ENCODE data around the gene CCSER1. TPM values are rescaled to one million over a fixed set of nuclear protein-coding genes. Genes with fewer than 3 reads are reported as not detected.

CCSER1 gene
- total and polyA plus RNA-seq, 2 of the 8 experiments (the other 6 are each of a cell fraction or from before 2014, with no cell fraction given), result 0.26 to 0.84 TPM

DNA sequence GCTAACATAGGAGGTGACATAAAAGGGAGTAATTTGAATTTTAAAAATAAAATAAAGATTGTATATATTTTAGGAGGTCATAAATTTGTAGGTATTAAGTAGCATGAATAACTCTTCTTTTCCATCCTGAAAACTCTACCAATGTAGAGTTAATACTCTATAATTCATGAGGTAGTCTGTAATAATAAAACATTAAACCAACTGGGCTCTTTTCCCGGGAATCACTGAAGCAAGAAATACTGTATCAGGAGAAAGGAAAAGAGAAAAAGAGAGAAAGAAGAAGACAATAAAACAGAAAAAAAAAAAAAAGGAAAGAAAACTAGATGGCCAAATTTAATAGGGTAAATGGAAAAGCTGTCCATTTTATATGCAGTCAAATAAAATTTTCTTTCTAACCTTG is 984.4 kb downstream of the CCSER1 start:
- Histone ChIP-seq H2AK5ac (ENCODE audit: low read depth, low read length) (no peak overlapping the region), H3K79me1 (ENCODE audit: low read depth, low read length) (no peaks in the 10 kb centered on the region), H3K9me3 (ENCODE audit: insufficient read depth in 2 of 2, low read depth in 1 of 2, low read length in 1 of 2) (peaks cover 0 to 6% of the 10 kb centered on the region in 2 experiments; a peak in 2 of 4 replicates), H3K56ac (replicated peaks; ENCODE audit: insufficient read length, low read depth, low read length) (no peak overlapping the region), H2BK5ac (ENCODE audit: low read depth, low read length) (no peak overlapping the region), H2BK120ac (replicated peaks; ENCODE audit: low read depth, low read length) (no peak overlapping the region), H3K36me3 (ENCODE audit: control insufficient read depth in 2 of 4, insufficient read depth in 4 of 4, low read length in 3 of 4) (no peaks in the 10 kb centered on the region), H2BK15ac (ENCODE audit: low read length) (no peak overlapping the region), H3K4ac (replicated peaks; ENCODE audit: insufficient read length, low read depth, low read length) (no peak overlapping the region), H4K5ac (ENCODE audit: insufficient read length, low read depth, low read length) (no peak overlapping the region), H2BK20ac (ENCODE audit: low read length) (no peak overlapping the region), H2AFZ (ENCODE audit: low read length) (no peak overlapping the region), H3K18ac (ENCODE audit: extremely low read depth, low read length) (no peak overlapping the region), H3K23me2 (ENCODE audit: low read depth, low read length) (no peaks in the 10 kb centered on the region), H3K4me3 (ENCODE audit: extremely low read depth in 1 of 4, insufficient read depth in 2 of 4, low read depth in 3 of 4, low read length in 4 of 4) (no peak overlapping the region), H4K20me1 (replicated peaks in 1 of 2; ENCODE audit: control insufficient read depth in 1 of 2, insufficient read depth in 2 of 2, low read length in 2 of 2) (no peaks in the 10 kb centered on the region), H2BK12ac (ENCODE audit: low read depth, low read length) (no peak overlapping the region), H4K91ac (replicated peaks; ENCODE audit: insufficient read length, low read length) (no peak overlapping the region), H3K4me2 (ENCODE audit: insufficient read depth in 1 of 2, low read depth in 2 of 2, low read length in 2 of 2) (no peak overlapping the region), H3K4me1 (replicated peaks in 1 of 4; ENCODE audit: control insufficient read depth in 3 of 4, insufficient read depth in 4 of 4, low read length in 3 of 4) (peaks cover 0 to 5% (median 0%) of the 10 kb centered on the region in 4 experiments; a peak in 1 of 7 replicates), H3K79me2 (ENCODE audit: control insufficient read depth in 1 of 2, insufficient read depth in 2 of 2, low read length in 2 of 2) (no peaks in the 10 kb centered on the region), H3K23ac (ENCODE audit: insufficient read length) (no peak overlapping the region), H3K9ac (replicated peaks in 1 of 4; ENCODE audit: extremely low read depth in 1 of 4, low read depth in 3 of 4, low read length in 3 of 4) (no peak overlapping the region), H3K14ac (ENCODE audit: insufficient read length) (no peak overlapping the region), H3K27me3 (replicated peaks in 1 of 4; ENCODE audit: control insufficient read depth in 3 of 4, extremely low read depth in 1 of 4, insufficient read depth in 3 of 4, low read length in 3 of 4) (no peaks in the 10 kb centered on the region), H3K27ac (ENCODE audit: low read depth, low read length) (no peak overlapping the region), H4K8ac (ENCODE audit: extremely low read depth, insufficient read depth, low read length) (no peak overlapping the region)
- DNase-seq (ENCODE audit: low read depth in 1 of 2, low spot score in 2 of 2) (no peak), FAIRE-seq (no peak)
- ChIA-PET POLR2A (ENCODE audit: partially characterized antibody) (no interaction called here), CTCF (ENCODE audit: partially characterized antibody) (interaction anchor here (0.8 kb wide), 2 partner anchors 11 to 79 kb away, joined by 3 read pairs; no protein-coding TSS in a partner anchor)
- 100% methylated on average over 1 of the region's 1 CpG; no CpG with 5 or more reads in 1 of the 2 experiments for WGBS, 2 experiments (ENCODE audit: extremely low coverage in 1 of 2, insufficient coverage in 1 of 2, insufficient read length in 1 of 2, insufficient replicate concordance in 2 of 2, low coverage in 1 of 2, low lambda C conversion rate in 2 of 2, missing lambda C conversion rate in 1 of 2)
- TF ChIP-seq RFX5 (IDR thresholded peaks at IDR 0.05; ENCODE audit: borderline replicate concordance, low read depth, low read length) (no peak), SIX5 (IDR thresholded peaks at IDR 0.05; ENCODE audit: low read depth, low read length) (no peak), BCL11A (IDR thresholded peaks at IDR 0.05; ENCODE audit: low read depth in 2 of 2, low read length in 2 of 2) (no peak), EZH2 (IDR thresholded peaks at IDR 0.05; ENCODE audit: low read depth, low read length, severe bottlenecking) (no peak), RBBP5 (IDR thresholded peaks at IDR 0.05; ENCODE audit: borderline replicate concordance, low read depth, low read length) (no peak), FOSL1 (IDR thresholded peaks at IDR 0.05; ENCODE audit: insufficient read depth, low read depth, low read length) (no peak), KDM4A (IDR thresholded peaks at IDR 0.05; ENCODE audit: low read depth, low read length, severe bottlenecking) (no peak), CEBPB (IDR thresholded peaks at IDR 0.05; ENCODE audit: low read depth, low read length) (no peak), RXRA (IDR thresholded peaks at IDR 0.05; ENCODE audit: insufficient read depth, low read depth, low read length) (no peak), CHD2 (IDR thresholded peaks at IDR 0.05; ENCODE audit: low read length) (no peak), JUN (IDR thresholded peaks at IDR 0.05; ENCODE audit: low read depth, low read length) (no peak), SUZ12 (IDR thresholded peaks at IDR 0.05; ENCODE audit: low read length) (no peak)
- TF ChIP-seq, protein P1, sequence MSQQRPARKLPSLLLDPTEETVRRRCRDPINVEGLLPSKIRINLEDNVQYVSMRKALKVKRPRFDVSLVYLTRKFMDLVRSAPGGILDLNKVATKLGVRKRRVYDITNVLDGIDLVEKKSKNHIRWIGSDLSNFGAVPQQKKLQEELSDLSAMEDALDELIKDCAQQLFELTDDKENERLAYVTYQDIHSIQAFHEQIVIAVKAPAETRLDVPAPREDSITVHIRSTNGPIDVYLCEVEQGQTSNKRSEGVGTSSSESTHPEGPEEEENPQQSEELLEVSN (IDR thresholded peaks at IDR 0.05), result no peak
- TF ChIP-seq, protein P2, sequence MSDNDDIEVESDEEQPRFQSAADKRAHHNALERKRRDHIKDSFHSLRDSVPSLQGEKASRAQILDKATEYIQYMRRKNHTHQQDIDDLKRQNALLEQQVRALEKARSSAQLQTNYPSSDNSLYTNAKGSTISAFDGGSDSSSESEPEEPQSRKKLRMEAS (IDR thresholded peaks at IDR 0.05), result no peak
